HepG2 (cell line): ENCODE data around the gene SERPINA6. TPM values are rescaled to one million over a fixed set of nuclear protein-coding genes. Genes with fewer than 3 reads are reported as not detected.
A peak's percentile ranks its signal among the peaks of the same experiment; 100 is the strongest.

Experiments used
- ESRRA ChIP-seq: sonication (generic); formaldehyde crosslinking; IDR thresholded peaks from 2 replicates; pipeline ENCODE4 v1.5.1; 2020; ENCODE audit warnings: mild to moderate bottlenecking, low read depth, missing genetic modification reagents
- HMG20A ChIP-seq: IDR thresholded peaks from 2 replicates; pipeline ENCODE4 v1.6.1; 2016; ENCODE audit warnings: borderline replicate concordance
- IRF2 ChIP-seq: IDR thresholded peaks from 2 replicates; pipeline ENCODE4 v1.6.1; 2018; ENCODE audit warnings: missing genetic modification reagents, missing compliant biosample characterization
- NR2C2 ChIP-seq: sonication (generic); formaldehyde crosslinking; IDR thresholded peaks from 2 replicates; pipeline ENCODE4 v1.4.0; 2020; ENCODE audit warnings: missing genetic modification reagents, mild to moderate bottlenecking, moderate library complexity, borderline replicate concordance
- SMARCE1 ChIP-seq: fragments of 450-650 bp; IDR thresholded peaks from 2 replicates; pipeline ENCODE4 v1.6.1; 2017; ENCODE audit warnings: borderline replicate concordance
- SNAI1 ChIP-seq: sonication (generic); formaldehyde crosslinking; IDR thresholded peaks from 2 replicates; pipeline ENCODE4 v1.5.0; 2020; ENCODE audit warnings: mild to moderate bottlenecking, missing genetic modification reagents, borderline replicate concordance
- TSC22D2 ChIP-seq: sonication (generic); formaldehyde crosslinking; IDR thresholded peaks from 2 replicates; pipeline ENCODE4 v1.5.1; 2020; ENCODE audit warnings: missing genetic modification reagents, mild to moderate bottlenecking, borderline replicate concordance
- YEATS4 ChIP-seq: sonication (generic); formaldehyde crosslinking; IDR thresholded peaks from 2 replicates; pipeline ENCODE4 v1.4.0; 2020; ENCODE audit warnings: missing genetic modification reagents, borderline replicate concordance
- YY1 ChIP-seq: IDR thresholded peaks from 2 replicates; pipeline ENCODE4 v1.6.1; 2011; ENCODE audit warnings: low read length, low read depth, moderate library complexity, mild to moderate bottlenecking; ENCODE audit not compliant: insufficient read depth, insufficient replicate concordance
- ZNF263 ChIP-seq: sonication (generic); formaldehyde crosslinking; IDR thresholded peaks from 2 replicates; pipeline ENCODE4 v1.4.0; 2020; ENCODE audit warnings: missing genetic modification reagents
- ZNF556 ChIP-seq: sonication (generic); formaldehyde crosslinking; IDR thresholded peaks from 2 replicates; pipeline ENCODE4 v1.4.0; 2020; ENCODE audit warnings: mild to moderate bottlenecking, missing genetic modification reagents, borderline replicate concordance
- polyA plus RNA-seq, 8 experiments: library from polyadenylated mRNA; depleted of rRNA in 3 of 8; stranded (reverse) in 7 of 8; unstranded in 1 of 8; fragments of >200 nt; fragmentation: Illumina TruSeq in 4 of 8; extraction: Trizol in 4 of 8; gene quantifications; 2 replicates each; pipeline versions ENCODE4 v1.2.1 to v1.2.3, GENCODE V29; 2011 to 2016; ENCODE audit warnings: low read depth in 4 of 8, missing spikeins in 1 of 8, mixed read lengths in 1 of 8; ENCODE audit not compliant: insufficient read depth in 1 of 8
- total RNA-seq, 5 experiments: library from RNA; depleted of rRNA; stranded (reverse); fragments of >200 nt; fragmentation: Illumina TruSeq; extraction: Trizol; gene quantifications; 2 replicates each; pipeline ENCODE4 v1.2.3, GENCODE V29; 2016; ENCODE audit warnings: low read depth in 1 of 5
- TF ChIP-seq, protein P1 (sequence below): sonication (generic); formaldehyde crosslinking; IDR thresholded peaks from 2 replicates; pipeline ENCODE4 v1.5.0; 2020; ENCODE audit warnings: mild to moderate bottlenecking, low read depth, missing genetic modification reagents, borderline replicate concordance
- TF ChIP-seq, protein P2 (sequence below): sonication (generic); formaldehyde crosslinking; IDR thresholded peaks from 2 replicates; pipeline ENCODE4 v1.4.0; 2020; ENCODE audit warnings: low read depth, missing genetic modification reagents
- TF ChIP-seq, protein P3 (sequence below): sonication (generic); formaldehyde crosslinking; IDR thresholded peaks from 2 replicates; pipeline ENCODE4 v1.5.0; 2020; ENCODE audit warnings: mild to moderate bottlenecking, missing genetic modification reagents, borderline replicate concordance
- TF ChIP-seq, protein P4 (sequence below): sonication (generic); formaldehyde crosslinking; IDR thresholded peaks from 2 replicates; pipeline ENCODE4 v1.5.0; 2020; ENCODE audit warnings: mild to moderate bottlenecking, missing genetic modification reagents
- TF ChIP-seq, protein P5 (sequence below): sonication (generic); formaldehyde crosslinking; IDR thresholded peaks from 2 replicates; pipeline ENCODE4 v1.4.0; 2020; ENCODE audit warnings: missing genetic modification reagents

Gene SERPINA6
- total and polyA plus RNA-seq, 2 of the 13 experiments (the other 11 are each of a cell fraction or from before 2014, with no cell fraction given): 260 to 333 TPM

DNA sequence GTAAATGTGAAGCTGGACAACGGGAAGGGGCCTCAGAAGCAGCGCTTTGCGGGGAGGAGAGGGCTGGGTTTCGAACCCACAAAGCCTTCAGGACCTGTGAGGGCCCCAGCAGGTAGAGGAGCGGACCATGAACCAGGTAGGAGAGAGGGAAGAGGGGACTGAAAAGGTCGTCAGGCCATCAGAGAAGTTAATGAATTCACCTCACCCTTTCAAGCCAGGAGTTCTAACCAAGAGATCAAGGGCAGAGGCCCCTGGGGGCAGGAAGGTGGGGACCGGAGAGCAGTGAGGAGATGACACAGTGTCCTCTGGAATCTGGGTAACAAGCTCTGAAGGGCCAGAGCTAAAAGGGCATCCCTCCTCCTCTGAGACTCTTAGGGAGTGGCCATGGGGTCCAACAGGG, 45.8 kb upstream of the SERPINA6 start (continued):
- TF ChIP-seq, protein P1, sequence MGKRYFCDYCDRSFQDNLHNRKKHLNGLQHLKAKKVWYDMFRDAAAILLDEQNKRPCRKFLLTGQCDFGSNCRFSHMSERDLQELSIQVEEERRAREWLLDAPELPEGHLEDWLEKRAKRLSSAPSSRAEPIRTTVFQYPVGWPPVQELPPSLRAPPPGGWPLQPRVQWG: no peak
- TF ChIP-seq, protein P2, sequence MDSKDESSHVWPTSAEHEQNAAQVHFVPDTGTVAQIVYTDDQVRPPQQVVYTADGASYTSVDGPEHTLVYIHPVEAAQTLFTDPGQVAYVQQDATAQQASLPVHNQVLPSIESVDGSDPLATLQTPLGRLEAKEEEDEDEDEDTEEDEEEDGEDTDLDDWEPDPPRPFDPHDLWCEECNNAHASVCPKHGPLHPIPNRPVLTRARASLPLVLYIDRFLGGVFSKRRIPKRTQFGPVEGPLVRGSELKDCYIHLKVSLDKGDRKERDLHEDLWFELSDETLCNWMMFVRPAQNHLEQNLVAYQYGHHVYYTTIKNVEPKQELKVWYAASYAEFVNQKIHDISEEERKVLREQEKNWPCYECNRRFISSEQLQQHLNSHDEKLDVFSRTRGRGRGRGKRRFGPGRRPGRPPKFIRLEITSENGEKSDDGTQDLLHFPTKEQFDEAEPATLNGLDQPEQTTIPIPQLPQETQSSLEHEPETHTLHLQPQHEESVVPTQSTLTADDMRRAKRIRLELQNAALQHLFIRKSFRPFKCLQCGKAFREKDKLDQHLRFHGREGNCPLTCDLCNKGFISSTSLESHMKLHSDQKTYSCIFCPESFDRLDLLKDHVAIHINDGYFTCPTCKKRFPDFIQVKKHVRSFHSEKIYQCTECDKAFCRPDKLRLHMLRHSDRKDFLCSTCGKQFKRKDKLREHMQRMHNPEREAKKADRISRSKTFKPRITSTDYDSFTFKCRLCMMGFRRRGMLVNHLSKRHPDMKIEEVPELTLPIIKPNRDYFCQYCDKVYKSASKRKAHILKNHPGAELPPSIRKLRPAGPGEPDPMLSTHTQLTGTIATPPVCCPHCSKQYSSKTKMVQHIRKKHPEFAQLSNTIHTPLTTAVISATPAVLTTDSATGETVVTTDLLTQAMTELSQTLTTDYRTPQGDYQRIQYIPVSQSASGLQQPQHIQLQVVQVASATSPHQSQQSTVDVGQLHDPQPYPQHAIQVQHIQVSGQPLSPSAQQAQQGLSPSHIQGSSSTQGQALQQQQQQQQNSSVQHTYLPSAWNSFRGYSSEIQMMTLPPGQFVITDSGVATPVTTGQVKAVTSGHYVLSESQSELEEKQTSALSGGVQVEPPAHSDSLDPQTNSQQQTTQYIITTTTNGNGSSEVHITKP: peak; percentile 30; the same call in 1 of the 2 replicates
- TF ChIP-seq, protein P3, sequence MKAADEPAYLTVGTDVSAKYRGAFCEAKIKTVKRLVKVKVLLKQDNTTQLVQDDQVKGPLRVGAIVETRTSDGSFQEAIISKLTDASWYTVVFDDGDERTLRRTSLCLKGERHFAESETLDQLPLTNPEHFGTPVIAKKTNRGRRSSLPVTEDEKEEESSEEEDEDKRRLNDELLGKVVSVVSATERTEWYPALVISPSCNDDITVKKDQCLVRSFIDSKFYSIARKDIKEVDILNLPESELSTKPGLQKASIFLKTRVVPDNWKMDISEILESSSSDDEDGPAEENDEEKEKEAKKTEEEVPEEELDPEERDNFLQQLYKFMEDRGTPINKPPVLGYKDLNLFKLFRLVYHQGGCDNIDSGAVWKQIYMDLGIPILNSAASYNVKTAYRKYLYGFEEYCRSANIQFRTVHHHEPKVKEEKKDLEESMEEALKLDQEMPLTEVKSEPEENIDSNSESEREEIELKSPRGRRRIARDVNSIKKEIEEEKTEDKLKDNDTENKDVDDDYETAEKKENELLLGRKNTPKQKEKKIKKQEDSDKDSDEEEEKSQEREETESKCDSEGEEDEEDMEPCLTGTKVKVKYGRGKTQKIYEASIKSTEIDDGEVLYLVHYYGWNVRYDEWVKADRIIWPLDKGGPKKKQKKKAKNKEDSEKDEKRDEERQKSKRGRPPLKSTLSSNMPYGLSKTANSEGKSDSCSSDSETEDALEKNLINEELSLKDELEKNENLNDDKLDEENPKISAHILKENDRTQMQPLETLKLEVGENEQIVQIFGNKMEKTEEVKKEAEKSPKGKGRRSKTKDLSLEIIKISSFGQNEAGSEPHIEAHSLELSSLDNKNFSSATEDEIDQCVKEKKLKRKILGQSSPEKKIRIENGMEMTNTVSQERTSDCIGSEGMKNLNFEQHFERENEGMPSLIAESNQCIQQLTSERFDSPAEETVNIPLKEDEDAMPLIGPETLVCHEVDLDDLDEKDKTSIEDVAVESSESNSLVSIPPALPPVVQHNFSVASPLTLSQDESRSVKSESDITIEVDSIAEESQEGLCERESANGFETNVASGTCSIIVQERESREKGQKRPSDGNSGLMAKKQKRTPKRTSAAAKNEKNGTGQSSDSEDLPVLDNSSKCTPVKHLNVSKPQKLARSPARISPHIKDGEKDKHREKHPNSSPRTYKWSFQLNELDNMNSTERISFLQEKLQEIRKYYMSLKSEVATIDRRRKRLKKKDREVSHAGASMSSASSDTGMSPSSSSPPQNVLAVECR (CRISPR knock-in tag): peak; percentile 33; the same call in 1 of the 2 replicates
- TF ChIP-seq TSC22D2 (CRISPR knock-in tag) (no peak), ZNF556 (CRISPR knock-in tag) (no peak), YEATS4 (no peak), SNAI1 (no peak), HMG20A (CRISPR knock-in tag) (peak; percentile 63; the same call in 1 of the 2 replicates), ESRRA (CRISPR knock-in tag) (peak; percentile 99), NR2C2 (CRISPR knock-in tag) (peak; percentile 66; the same call in 1 of the 2 replicates), ZNF263 (CRISPR knock-in tag) (peak; percentile 53; the same call in 1 of the 2 replicates), SMARCE1 (no peak), IRF2 (peak; percentile 36; the same call in 1 of the 2 replicates), YY1 (no peak)
- TF ChIP-seq, protein P4, sequence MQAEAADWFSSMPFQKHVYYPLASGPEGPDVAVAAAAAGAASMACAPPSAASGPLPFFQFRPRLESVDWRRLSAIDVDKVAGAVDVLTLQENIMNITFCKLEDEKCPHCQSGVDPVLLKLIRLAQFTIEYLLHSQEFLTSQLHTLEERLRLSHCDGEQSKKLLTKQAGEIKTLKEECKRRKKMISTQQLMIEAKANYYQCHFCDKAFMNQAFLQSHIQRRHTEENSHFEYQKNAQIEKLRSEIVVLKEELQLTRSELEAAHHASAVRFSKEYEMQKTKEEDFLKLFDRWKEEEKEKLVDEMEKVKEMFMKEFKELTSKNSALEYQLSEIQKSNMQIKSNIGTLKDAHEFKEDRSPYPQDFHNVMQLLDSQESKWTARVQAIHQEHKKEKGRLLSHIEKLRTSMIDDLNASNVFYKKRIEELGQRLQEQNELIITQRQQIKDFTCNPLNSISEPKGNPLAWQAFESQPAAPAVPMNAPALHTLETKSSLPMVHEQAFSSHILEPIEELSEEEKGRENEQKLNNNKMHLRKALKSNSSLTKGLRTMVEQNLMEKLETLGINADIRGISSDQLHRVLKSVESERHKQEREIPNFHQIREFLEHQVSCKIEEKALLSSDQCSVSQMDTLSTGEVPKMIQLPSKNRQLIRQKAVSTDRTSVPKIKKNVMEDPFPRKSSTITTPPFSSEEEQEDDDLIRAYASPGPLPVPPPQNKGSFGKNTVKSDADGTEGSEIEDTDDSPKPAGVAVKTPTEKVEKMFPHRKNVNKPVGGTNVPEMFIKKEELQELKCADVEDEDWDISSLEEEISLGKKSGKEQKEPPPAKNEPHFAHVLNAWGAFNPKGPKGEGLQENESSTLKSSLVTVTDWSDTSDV (CRISPR knock-in tag): no peak
- TF ChIP-seq, protein P5, sequence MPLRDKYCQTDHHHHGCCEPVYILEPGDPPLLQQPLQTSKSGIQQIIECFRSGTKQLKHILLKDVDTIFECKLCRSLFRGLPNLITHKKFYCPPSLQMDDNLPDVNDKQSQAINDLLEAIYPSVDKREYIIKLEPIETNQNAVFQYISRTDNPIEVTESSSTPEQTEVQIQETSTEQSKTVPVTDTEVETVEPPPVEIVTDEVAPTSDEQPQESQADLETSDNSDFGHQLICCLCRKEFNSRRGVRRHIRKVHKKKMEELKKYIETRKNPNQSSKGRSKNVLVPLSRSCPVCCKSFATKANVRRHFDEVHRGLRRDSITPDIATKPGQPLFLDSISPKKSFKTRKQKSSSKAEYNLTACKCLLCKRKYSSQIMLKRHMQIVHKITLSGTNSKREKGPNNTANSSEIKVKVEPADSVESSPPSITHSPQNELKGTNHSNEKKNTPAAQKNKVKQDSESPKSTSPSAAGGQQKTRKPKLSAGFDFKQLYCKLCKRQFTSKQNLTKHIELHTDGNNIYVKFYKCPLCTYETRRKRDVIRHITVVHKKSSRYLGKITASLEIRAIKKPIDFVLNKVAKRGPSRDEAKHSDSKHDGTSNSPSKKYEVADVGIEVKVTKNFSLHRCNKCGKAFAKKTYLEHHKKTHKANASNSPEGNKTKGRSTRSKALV (CRISPR knock-in tag): no peak
